K562 (cell line): Measurements from ENCODE around the gene ANKMY1. TPM values are rescaled to one million over a fixed set of nuclear protein-coding genes. Genes with fewer than 3 reads are reported as not detected.

ENCODE experiments used
- ATAC-seq: fragments of 200-7000 bp; cut with Tn5 transposase; 3 replicates; pipeline ENCODE4 v1.9.1; 2020; ENCODE audit warnings: moderate library complexity
- BruUV-seq: library from RNA; stranded (reverse); fragments of 400-500 nt; replicated peaks from 2 replicates; lab custom pipeline; 2021; lab: Mats Ljungman, UMichigan
- CTCF ChIA-PET: fragments of 300-600 bp; formaldehyde crosslinking; extraction: SDS; loops from one replicate; lab custom pipeline; 2021; ENCODE audit warnings: low intra/inter-chr PET ratio; lab: Yijun Ruan, JAX
- POLR2A ChIA-PET: fragments of 300-600, 350-650 bp; sonication (Branson Sonifier 250); formaldehyde crosslinking; extraction: SDS; loops from one replicate; lab custom pipeline; 2021; ENCODE audit warnings: antibody characterized with exemption, inconsistent platforms; lab: Yijun Ruan, JAX
- DNase-seq, 4 experiments: peaks; one replicate each; pipeline versions ENCODE4 v3.0.0 to v3.0.0-alpha.2; 2011 to 2018; ENCODE audit warnings: low spot score in 3 of 4, mixed read lengths in 3 of 4; ENCODE audit errors: extremely low read depth in 1 of 4
- FAIRE-seq: peaks from 2 replicates; lab custom pipeline; 2011; peaks lifted over from hg19 to GRCh38; lab: Jason Lieb, UNC
- H2AFZ ChIP-seq: 2 replicates; pipeline ENCODE4 v1.6.0; 2011; ENCODE audit warnings: low read depth, low read length, control low read depth, inconsistent platforms
- H3K27ac ChIP-seq: fragments of 200-600 bp; 3 replicates; pipeline ENCODE4 v1.8.0; 2011; ENCODE audit warnings: low read depth, mild to moderate bottlenecking, control low read depth, inconsistent platforms, low read length, moderate library complexity, mixed read lengths; ENCODE audit errors: extremely low read depth
- H3K27me3 ChIP-seq, 2 experiments: fragments of 300-600 bp in 1 of 2; 2 replicates in 1 of 2; 3 replicates in 1 of 2; pipeline versions ENCODE4 v1.6.0 to v1.8.0; 2011; ENCODE audit warnings: inconsistent platforms in 2 of 2, low read length in 2 of 2, mild to moderate bottlenecking in 1 of 2, mixed read lengths in 1 of 2, moderate library complexity in 1 of 2; ENCODE audit not compliant: control insufficient read depth in 2 of 2, insufficient read depth in 2 of 2
- H3K36me3 ChIP-seq: fragments of 300-600 bp; 3 replicates; pipeline ENCODE4 v1.8.0; 2011; ENCODE audit warnings: mild to moderate bottlenecking, low read length, inconsistent platforms; ENCODE audit not compliant: control insufficient read depth, insufficient read depth
- H3K4me1 ChIP-seq, 2 experiments: fragments of 200-600 bp in 1 of 2; replicated peaks in 1 of 2; 2 replicates in 1 of 2; 3 replicates in 1 of 2; pipeline versions ENCODE4 v1.5.1 to v1.8.0; 2011; ENCODE audit warnings: inconsistent platforms in 2 of 2, low read length in 2 of 2, mild to moderate bottlenecking in 1 of 2, mixed read lengths in 1 of 2, moderate library complexity in 1 of 2; ENCODE audit not compliant: control insufficient read depth in 2 of 2, insufficient read depth in 2 of 2
- H3K4me2 ChIP-seq: 2 replicates; pipeline ENCODE4 v1.6.1; 2011; ENCODE audit warnings: low read length, control low read depth, inconsistent platforms, mixed read lengths; ENCODE audit not compliant: insufficient read depth
- H3K4me3 ChIP-seq: fragments of 200-600 bp; sonication (generic), shearing (Covaris generic); 2 replicates; pipeline ENCODE4 v1.5.1; 2016; ENCODE audit warnings: control low read depth, inconsistent platforms
- H3K79me2 ChIP-seq: fragments of 200-600 bp; 3 replicates; pipeline ENCODE4 v1.8.0; 2011; ENCODE audit warnings: low read length, inconsistent platforms; ENCODE audit not compliant: control insufficient read depth, insufficient read depth
- H3K9ac ChIP-seq, 2 experiments: 2 replicates each; pipeline versions ENCODE4 v1.6.0 to v1.6.1; 2011; ENCODE audit warnings: low read depth in 2 of 2, low read length in 2 of 2, control low read depth in 1 of 2, inconsistent platforms in 1 of 2, mild to moderate bottlenecking in 1 of 2, mixed read lengths in 1 of 2; ENCODE audit not compliant: insufficient read depth in 1 of 2
- H3K9me1 ChIP-seq: one replicate; pipeline ENCODE4 v1.6.0; 2011; ENCODE audit warnings: inconsistent platforms, mild to moderate bottlenecking, low read length, moderate library complexity; ENCODE audit not compliant: control insufficient read depth, insufficient read depth
- H3K9me3 ChIP-seq: replicated peaks from 2 replicates; pipeline ENCODE4 v1.5.1; 2011; ENCODE audit warnings: low read depth, low read length, inconsistent platforms; ENCODE audit not compliant: control insufficient read depth, insufficient read depth
- H4K20me1 ChIP-seq: replicated peaks from 2 replicates; pipeline ENCODE4 v1.6.1; 2011; ENCODE audit warnings: low read length, inconsistent platforms, mixed read lengths; ENCODE audit not compliant: control insufficient read depth, insufficient read depth
- ASH1L ChIP-seq: fragments of 450-650 bp; IDR thresholded peaks from 2 replicates; pipeline ENCODE4 v1.6.1; 2018; ENCODE audit warnings: borderline replicate concordance, mild to moderate bottlenecking, low read depth; ENCODE audit not compliant: partially characterized antibody
- E2F3 ChIP-seq: fragments of 250-450 bp; sonication (Bioruptor Pico); IDR thresholded peaks from 2 replicates; pipeline ENCODE4 v1.4.0; 2020; ENCODE audit warnings: mild to moderate bottlenecking
- MXD1 ChIP-seq: fragments of 250-450 bp; sonication (Bioruptor Pico); IDR thresholded peaks from 2 replicates; pipeline ENCODE4 v1.8.0; 2021; ENCODE audit warnings: borderline replicate concordance, mild to moderate bottlenecking, moderate library complexity; ENCODE audit not compliant: poor library complexity, severe bottlenecking
- PBX2 ChIP-seq, 2 experiments: IDR thresholded peaks in 1 of 2; conservative IDR thresholded peaks in 1 of 2; 2 replicates each; pipeline ENCODE4 v1.6.1; 2016; ENCODE audit warnings: low read depth in 2 of 2, mild to moderate bottlenecking in 1 of 2, missing compliant biosample characterization in 1 of 2, missing genetic modification characterization in 1 of 2, moderate library complexity in 1 of 2
- SIN3B ChIP-seq: fragments of 450-650 bp; IDR thresholded peaks from 2 replicates; pipeline ENCODE4 v1.6.1; 2017; ENCODE audit warnings: low read depth, mild to moderate bottlenecking, moderate library complexity
- SUPT5H ChIP-seq: fragments of 450-650 bp; IDR thresholded peaks from 2 replicates; pipeline ENCODE4 v1.6.1; 2016
- ZFP36 ChIP-seq: fragments of 150-350 bp; IDR thresholded peaks from 2 replicates; pipeline ENCODE4 v1.6.1; 2018; ENCODE audit warnings: low read length, low read depth; ENCODE audit not compliant: partially characterized antibody
- WGBS: fragments of 100-300 bp; shearing (Covaris generic); methylation state at CpG from one replicate; pipeline ENCODE4 v1.1.6; 2016; ENCODE audit warnings: low coverage, mixed read lengths; ENCODE audit not compliant: insufficient coverage; ENCODE audit errors: missing lambda C conversion rate; 5-methylcytosine and 5-hydroxymethylcytosine counted together
- in situ Hi-C: fragments of 300-500 bp; cut with MboI; formaldehyde crosslinking; loops from 4 replicates; pipeline ENCODE4 v1.15.0; 2018; ENCODE audit warnings: inconsistent platforms, mixed read lengths
- intact Hi-C: fragments of 100-400 bp; cut with micrococcal nuclease; formaldehyde crosslinking; loops from 2 replicates; pipeline ENCODE4 v1.14.2; 2022
- polyA plus RNA-seq, 8 experiments: library from polyadenylated mRNA; depleted of rRNA in 4 of 8; stranded (reverse) in 5 of 8; unstranded in 3 of 8; fragments of >200 nt; fragmentation: Nextera tagmentation in 2 of 8; fragmentation: Illumina TruSeq in 1 of 8; extraction: Ambion mirVana in 2 of 8; extraction: Trizol in 1 of 8; gene quantifications; 2 replicates each; pipeline versions ENCODE4 v1.2.1 to v1.2.3, GENCODE V29; 2011 to 2014; ENCODE audit warnings: inconsistent platforms in 1 of 8, missing spikeins in 1 of 8
- total RNA-seq, 7 experiments: library from RNA; depleted of rRNA in 6 of 7; stranded (reverse); fragments of >200 nt in 6 of 7; fragmentation: Illumina TruSeq in 2 of 7; extraction: Trizol in 2 of 7; gene quantifications; 2 replicates each; pipeline versions ENCODE4 v1.2.1 to v1.2.3, GENCODE V29; 2011 to 2021; ENCODE audit warnings: low replicate concordance in 1 of 7

The ANKMY1 gene
- total and polyA plus RNA-seq, 9 of the 15 experiments (the other 6 are each of a cell fraction or from before 2014, with no cell fraction given), result 0.75 to 15.1 (median 11.7) TPM

- TF ChIP-seq PBX2 (CRISPR knock-in tag; IDR thresholded peaks at IDR 0.05; ENCODE audit: low read depth), result no peak
- TF ChIP-seq PBX2 (tag; conservative IDR thresholded peaks at IDR 0.05; ENCODE audit: low read depth), result no peak
- TF ChIP-seq ZFP36, result no peak
- TF ChIP-seq SIN3B, result no peak
- no peak for TF ChIP-seq MXD1 (CRISPR knock-in tag)
Observed at GRCh38 chr2:240597419-240598181, 39.8 kb upstream of the ANKMY1 start (continued).

- TF ChIP-seq SUPT5H, result no peak
- TF ChIP-seq E2F3, result no peak
- no peak for TF ChIP-seq ASH1L
- Histone ChIP-seq H4K20me1 (no peaks in the 10 kb centered on the region), H2AFZ (no peak overlapping the region), H3K36me3 (peaks cover 9% of the 10 kb centered on the region; the same call in 1 of the 3 replicates), H3K27ac (no peak overlapping the region), H3K4me1 (peaks cover 0 to 27% of the 10 kb centered on the region in 2 experiments; a peak in 2 of 5 replicates), H3K4me3 (no peak overlapping the region), H3K79me2 (no peaks in the 10 kb centered on the region), H3K27me3 (no peaks in the 10 kb centered on the region), H3K4me2 (no peak overlapping the region), H3K9me1 (no peaks in the 10 kb centered on the region), H3K9ac (no peak overlapping the region; a peak in 1 of 4 replicates), H3K9me3 (no peaks in the 10 kb centered on the region)
- intact Hi-C loops, result no loop called here
- 76% methylated on average over 5 of the region's 10 CpGs for WGBS
- POLR2A ChIA-PET, result interaction anchor here (0.6 to 1.1 kb wide), 3 partner anchors 11 to 151 kb away, joined by 3 to 4 read pairs (median 3); partner anchors contain the start of gene CAPN10
- CTCF ChIA-PET, result no interaction called here
- no TSS peak for BruUV-seq
- DNase-seq (no peak), FAIRE-seq (no peak), ATAC-seq (no peak)
- in situ Hi-C loops, result no loop called here
Observed at GRCh38 chr2:240597054-240597418, 39.2 kb upstream of the ANKMY1 start.
